GM23248 (cell line): ENCODE data around the gene GTPBP6.
"Not testable (repeated sequence)": the region's sequence is repeated elsewhere in the genome, so short reads cannot be mapped to it uniquely, and the experiment has no call there.

Source experiments
- EZH2 ChIP-seq: fragments of 200-600 bp; sonication (generic); IDR thresholded peaks from 2 replicates; pipeline ENCODE4 v1.6.1; 2018; ENCODE audit warnings: antibody characterized with exemption, mild to moderate bottlenecking; ENCODE audit not compliant: insufficient read depth, poor library complexity, severe bottlenecking
- EZH2phosphoT487 ChIP-seq: fragments of 200-600 bp; sonication (generic); IDR thresholded peaks from 2 replicates; pipeline ENCODE4 v1.6.1; 2018; ENCODE audit warnings: antibody characterized with exemption, moderate library complexity, mild to moderate bottlenecking, low read depth; ENCODE audit not compliant: insufficient read depth

DNA sequence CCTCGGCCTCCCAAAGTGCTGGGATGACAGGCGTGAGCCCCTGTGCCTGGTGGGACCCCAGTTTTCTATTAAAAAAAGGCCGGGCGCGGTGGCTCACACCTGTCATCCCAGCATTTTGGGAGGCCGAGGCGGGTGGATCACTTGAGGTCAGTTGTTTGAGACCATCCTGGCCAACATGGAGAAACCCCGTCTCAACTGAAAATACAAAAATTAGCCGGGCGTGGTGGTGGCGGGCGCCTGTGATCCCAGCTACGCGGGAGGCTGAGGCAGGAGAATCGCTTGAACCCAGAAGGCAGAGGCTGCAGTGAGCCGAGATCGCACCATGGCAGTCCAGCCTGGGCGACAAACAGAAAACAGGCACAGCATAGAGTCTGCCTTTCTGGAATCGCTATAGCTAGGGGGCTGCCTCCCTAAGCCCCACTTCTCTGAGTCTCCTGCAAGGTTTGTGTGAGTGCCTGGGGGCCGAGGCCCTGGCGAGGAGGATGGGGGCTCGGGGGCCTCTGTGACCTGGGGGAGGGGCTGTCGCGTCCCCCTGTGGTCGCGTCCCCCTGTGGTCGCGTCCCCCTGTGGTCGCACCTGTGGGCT, 11.6 kb upstream of the GTPBP6 start:
- not testable (repeated sequence) for TF ChIP-seq EZH2, EZH2phosphoT487
